GM18907 (cell line): ENCODE measurements around the gene MARCKS.

Experiments
- ATAC-seq: cut with Tn5 transposase; IDR thresholded peaks from one replicate; pipeline ENCODE4 v1.9.1; 2021; ENCODE audit warnings: mild to moderate bottlenecking, moderate library complexity; ENCODE audit not compliant: unreplicated experiment

The MARCKS gene

DNA sequence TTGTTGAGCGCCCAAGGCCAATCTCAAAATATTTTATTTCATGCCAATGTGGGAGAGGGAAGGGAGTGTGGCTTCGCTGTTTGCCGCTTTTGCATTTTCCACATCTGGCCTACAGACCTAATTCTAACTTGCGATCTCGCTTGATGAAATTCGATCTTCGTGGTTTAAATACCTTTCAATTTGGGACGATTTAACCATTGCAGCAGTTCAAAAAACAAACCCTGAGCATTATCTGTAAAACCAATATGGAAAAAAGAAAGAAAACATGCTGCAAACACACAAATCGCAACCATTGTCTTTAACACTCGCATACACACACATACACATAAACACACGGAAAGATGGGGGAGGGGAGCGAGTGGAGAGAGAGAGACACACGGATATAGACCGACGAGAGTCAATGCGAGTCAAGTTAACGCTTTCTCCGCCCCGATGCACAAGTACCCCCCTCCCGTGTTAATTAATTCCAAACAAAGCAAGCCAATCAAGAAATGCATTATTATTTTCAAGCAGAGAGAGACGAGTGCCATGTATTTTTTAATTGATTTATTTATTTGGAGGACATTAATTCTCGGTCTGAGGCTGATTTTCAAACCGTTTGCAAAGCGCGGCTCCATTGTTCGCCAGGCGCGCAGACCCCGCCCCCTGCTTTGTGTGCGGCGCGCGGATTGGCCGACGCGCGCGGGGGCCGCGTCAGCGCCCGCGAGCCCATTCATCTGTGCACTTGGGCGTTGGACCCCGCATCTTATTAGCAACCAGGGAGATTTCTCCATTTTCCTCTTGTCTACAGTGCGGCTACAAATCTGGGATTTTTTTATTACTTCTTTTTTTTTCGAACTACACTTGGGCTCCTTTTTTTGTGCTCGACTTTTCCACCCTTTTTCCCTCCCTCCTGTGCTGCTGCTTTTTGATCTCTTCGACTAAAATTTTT lies at the start of gene MARCKS:
Gene MARCKS, plus strand, starts transcription at position 721 of the 931 bp plus-strand sequence. CDS start 401 bp downstream, outside the sequence.
- ATAC-seq = peak; percentile 44

- ATAC-seq = peak; percentile 73
Observed at GRCh38 chr6:113809826-113810225, 47.3 kb upstream of the MARCKS start.

GRCh38 chr6:113813142-113813541 lies 44.0 kb upstream of the MARCKS start:
- ATAC-seq = no peak

DNA sequence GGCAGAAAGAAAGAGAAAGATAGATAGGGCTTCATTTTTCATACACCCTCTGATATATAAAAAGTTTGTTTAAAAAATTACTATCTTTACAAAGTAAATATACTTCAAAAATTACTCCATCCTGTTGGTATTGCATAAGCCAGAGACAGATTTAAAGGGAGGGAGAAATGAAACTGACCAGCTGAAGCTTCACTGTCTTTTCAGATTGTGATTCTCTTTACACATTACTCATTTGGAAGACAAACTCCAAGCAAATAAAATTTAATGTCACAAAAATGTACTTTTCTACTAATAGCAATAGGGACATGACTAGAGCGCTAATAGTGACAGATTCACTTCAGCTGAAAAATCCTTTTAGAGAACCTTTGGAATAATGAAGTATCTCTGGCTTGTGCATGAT lies 38.6 kb upstream of the MARCKS start:
- ATAC-seq = no peak

DNA sequence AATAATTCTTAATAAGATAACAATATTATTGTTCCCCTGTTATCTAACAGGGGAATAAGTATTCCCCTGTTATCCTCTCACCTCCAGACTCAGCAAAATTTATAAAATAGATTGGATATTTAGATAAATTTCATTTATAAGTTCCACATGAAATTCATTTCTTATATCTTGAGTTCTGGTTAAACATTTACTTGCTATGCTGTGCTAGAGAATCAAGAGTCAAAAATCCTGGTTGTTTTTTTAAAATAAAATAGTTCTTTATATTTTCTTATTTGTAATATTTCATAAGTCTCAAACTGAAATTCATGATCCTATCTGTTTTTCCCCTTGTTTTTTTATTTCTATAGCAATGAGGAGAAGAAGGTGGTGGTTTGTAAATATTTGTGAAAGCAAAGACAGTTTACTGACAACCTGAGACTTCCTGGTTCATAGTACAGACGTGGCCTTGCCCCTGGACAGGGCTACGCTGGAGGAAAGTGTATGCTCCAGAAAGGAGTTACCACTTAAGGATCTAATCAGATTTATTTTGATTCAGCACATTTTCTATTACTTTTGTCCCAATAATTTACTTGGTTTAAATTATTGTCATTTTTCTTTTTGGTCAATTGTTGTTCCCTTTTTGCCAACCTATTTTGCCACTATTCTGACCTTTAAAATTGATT lies 37.8 kb upstream of the MARCKS start:
- no peak for ATAC-seq

GRCh38 chr6:113820761-113821160 lies 36.4 kb upstream of the MARCKS start:
- no peak for ATAC-seq

DNA sequence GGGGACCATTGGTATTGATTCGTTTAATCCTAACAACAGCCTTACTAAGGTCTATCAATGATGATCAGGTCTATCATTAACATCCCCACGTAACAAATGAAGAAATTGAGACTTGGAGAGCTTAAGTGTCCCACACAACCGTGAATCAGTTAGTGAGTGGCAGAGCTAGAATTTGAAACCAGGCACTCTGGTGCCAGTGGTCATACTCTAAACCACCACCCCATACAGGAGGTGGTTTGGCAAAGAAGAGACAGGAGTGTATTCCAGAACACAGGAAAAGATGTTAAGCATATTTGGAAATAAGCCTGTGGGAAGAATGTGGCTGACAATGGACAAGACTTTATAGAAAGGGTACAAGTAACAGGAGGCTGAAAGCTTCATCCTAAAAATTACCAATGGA lies 35.7 kb upstream of the MARCKS start:
- ATAC-seq = no peak

GRCh38 chr6:113823916-113824315 lies 33.2 kb upstream of the MARCKS start:
- ATAC-seq = no peak

GRCh38 chr6:113824411-113824810 lies 32.7 kb upstream of the MARCKS start:
- no peak for ATAC-seq

DNA sequence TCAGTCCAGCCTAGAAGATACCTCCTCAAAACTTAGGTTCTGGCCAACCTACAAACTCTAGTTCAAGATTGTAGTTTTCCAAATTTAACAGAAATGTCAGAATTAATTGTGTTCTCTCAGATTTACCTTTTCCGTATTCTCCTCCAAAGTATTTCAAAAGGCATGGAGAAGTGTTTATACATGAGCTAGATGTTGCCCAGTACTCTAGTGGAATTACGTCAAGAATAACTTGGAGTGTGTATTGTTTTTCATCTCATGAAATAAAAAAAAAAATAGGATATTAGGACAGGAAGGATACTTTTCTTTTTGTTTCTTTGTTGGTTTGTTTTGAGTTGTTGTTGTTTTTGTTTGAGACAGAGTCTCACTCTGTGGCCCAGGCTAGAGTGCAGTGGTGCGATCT lies 32.3 kb upstream of the MARCKS start:
- ATAC-seq = no peak

GRCh38 chr6:113825781-113826180 lies 31.4 kb upstream of the MARCKS start:
- no peak for ATAC-seq

GRCh38 chr6:113828984-113829695 lies 28.0 kb upstream of the MARCKS start:
- ATAC-seq = no peak

DNA sequence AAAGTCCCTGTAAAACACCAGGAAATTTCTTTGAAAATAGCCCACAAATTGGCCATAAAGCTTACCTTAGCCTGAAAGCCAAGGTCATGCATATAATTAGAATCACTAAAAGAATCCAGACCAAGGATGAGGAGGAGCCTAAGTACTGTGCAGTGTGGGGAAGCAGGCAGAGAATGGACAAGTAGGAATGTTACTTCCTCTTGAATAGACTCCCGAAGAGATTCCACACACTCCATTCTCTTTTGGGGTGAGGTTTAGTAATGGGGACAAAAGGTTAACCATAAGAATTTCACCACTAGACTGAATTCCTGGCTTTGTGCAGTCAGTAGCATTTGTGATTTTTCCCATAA lies 27.5 kb upstream of the MARCKS start:
- no peak for ATAC-seq

- ATAC-seq = no peak
Observed at GRCh38 chr6:113830140-113830539, 27.0 kb upstream of the MARCKS start.

GRCh38 chr6:113833537-113833936 lies 23.6 kb upstream of the MARCKS start:
- no peak for ATAC-seq

DNA sequence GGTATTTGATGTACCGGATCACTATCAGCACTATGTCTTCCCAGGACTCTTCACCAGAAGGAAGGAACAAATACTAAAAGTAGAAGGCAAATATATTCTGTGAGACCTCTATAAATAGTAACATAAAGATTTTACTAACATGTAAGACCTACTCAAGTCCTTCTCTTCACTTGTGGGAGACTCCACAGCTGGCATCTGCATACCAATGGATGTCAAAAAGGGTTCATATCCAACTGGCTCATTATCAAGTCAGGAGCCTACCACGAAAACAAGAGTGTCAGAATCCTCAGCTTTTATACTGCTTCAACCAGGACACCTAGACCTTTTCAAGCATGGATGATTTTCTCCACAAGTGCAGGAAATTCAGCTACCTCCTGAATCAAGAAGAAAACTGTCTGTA lies 20.0 kb upstream of the MARCKS start:
- ATAC-seq = no peak

DNA sequence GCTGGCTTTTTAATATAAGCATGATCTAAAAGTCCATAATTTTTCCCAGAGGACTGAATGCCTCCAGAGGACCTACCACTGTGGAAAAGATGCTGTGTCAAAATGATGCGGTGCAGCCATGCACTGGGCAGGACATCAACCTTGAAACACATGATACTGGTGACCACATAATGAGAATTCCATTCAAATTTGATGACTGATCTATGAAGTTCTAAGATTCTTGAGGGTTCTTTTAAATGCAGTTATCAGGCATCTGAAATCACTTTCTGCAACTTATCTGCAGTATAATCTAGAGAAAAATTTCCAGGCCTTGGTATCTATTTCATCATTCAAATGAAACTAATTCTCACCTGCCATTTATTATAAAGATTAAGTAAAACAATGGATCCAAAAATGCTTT lies 15.0 kb upstream of the MARCKS start:
- ATAC-seq = no peak

DNA sequence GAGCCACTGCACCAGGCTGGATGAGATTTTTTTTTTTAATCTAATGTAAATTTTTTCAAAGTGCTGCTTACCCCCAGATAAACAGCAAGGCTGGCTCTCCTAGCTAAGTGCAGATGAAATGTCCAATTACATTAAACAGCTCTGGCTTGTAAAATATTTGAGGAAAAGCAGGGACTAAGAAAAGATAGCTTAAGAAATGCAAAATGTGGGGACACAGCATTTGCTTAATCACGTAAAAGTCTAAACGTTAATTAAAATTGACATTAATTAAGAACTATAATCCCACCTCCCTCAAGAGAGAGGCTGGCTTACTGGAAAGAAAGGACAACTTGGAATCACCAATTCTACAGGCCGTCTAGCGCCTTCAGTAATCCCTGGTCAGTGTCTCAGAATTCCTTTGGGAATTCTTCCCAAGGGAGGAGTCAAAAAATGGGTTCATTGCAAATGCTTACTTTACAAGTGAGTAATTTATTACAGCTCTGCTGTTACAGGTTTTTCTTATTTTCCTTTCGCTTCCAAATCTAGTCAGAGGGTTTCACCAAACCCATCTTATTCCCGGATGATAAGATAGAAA lies 13.6 kb upstream of the MARCKS start:
- no peak for ATAC-seq

DNA sequence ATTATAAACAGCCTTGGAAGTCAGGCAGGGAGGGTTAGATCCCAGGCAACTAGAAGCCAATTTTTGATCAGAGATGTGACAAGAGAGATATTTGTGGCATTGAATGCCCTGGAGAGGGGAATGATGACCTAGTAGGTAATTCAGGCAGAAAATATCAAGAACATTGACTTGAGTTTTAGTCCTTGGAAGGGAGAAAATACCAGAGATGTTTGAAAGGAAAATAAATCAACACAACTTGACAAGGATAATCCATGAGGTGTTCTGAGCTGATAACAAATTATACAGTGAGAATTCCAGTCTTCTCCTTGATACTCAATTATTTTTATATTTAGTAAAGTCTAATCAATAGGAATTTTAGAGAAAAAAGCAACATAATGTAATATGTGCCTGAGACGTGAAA lies 10.6 kb upstream of the MARCKS start:
- no peak for ATAC-seq

GRCh38 chr6:113847447-113847846 lies 9.7 kb upstream of the MARCKS start:
- ATAC-seq = no peak

DNA sequence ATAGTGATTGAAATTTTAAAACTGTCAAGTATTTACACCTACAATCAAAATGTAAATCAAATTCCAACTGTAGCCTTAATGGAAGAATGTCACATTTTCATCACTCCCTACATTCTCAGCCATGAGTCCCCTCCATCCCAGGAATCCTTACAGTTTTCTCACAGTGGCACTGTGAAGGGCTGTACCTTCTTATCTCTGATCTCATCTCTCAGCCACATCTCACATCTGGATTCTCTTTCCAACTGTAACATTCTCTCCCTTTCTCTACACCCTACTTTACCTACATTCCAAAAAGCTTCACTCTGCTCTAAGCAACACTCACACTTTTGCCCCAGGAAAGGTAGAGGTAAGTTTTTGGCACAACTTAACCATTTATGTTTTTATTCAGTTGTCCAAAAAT lies 8.9 kb upstream of the MARCKS start:
- ATAC-seq = no peak
